ENCODE measurements around the gene PIGH.

The PIGH gene

GRCh38 chr14:67580336-67581171 lies 19.5 kb downstream of the PIGH start:
- no peak for DNase-seq (ENCODE audit: low read depth)
- no peak for TF ChIP-seq CTCF (conservative IDR thresholded peaks at IDR 0.05; ENCODE audit: control insufficient read depth, insufficient read depth, low read depth, low read length)
- no peak overlapping the region for H3K4me3 ChIP-seq (ENCODE audit: control insufficient read depth, low read depth, low read length)

DNA sequence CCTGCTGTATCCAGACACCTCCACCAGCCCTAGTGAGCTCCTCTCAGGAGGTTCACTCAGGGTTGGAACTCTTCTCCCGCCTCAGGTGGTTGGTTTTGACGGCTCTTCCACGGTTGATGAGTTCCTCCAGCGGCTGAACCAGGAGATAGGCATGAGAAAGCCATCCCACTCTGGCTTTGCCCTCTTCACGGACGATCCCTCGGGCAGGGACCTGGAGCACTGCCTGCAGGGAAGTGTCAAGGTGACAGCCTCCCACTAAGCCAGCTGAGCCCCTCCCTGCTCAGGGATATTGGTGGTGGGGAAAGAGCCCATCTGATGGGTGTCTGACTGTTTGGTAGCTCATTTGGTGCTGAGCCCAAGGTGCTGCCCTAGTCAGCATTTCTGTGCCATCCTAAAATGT lies 20.4 kb downstream of the PIGH start:
- no peak for DNase-seq (ENCODE audit: low read depth)
- TF ChIP-seq CTCF (conservative IDR thresholded peaks at IDR 0.05; ENCODE audit: control insufficient read depth, insufficient read depth, low read depth, low read length), result no peak
- no peak overlapping the region for H3K4me3 ChIP-seq (ENCODE audit: control insufficient read depth, low read depth, low read length)

DNA sequence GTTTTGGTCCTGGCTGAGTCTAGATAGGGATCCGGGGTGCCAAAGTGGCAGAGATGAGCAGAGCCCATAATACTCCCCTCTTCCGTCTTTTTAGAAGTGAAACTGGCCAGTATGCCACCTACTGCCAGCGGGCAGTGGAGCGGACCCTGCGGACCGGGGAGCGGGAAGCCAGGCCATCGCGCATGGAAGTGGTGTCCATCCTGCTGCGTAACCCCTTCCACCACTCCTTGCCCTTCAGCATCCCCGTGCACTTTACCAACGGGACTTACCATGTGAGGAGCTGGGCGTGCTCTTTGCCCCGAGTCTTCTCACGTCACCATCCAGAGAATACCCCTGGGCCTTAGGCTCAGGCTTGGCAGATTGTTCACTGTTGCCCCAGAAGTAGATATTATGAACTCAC lies 21.0 kb downstream of the PIGH start:
- no peak overlapping the region for H3K4me3 ChIP-seq (ENCODE audit: control insufficient read depth, low read depth, low read length)
- no peak for TF ChIP-seq CTCF (conservative IDR thresholded peaks at IDR 0.05; ENCODE audit: control insufficient read depth, insufficient read depth, low read depth, low read length)
- no peak for DNase-seq (ENCODE audit: low read depth)

- no peak for DNase-seq (ENCODE audit: low read depth)
- no peak for TF ChIP-seq CTCF (conservative IDR thresholded peaks at IDR 0.05; ENCODE audit: control insufficient read depth, insufficient read depth, low read depth, low read length)
- no peak overlapping the region for H3K4me3 ChIP-seq (ENCODE audit: control insufficient read depth, low read depth, low read length)
Observed at GRCh38 chr14:67577909-67578749, 21.9 kb downstream of the PIGH start.

DNA sequence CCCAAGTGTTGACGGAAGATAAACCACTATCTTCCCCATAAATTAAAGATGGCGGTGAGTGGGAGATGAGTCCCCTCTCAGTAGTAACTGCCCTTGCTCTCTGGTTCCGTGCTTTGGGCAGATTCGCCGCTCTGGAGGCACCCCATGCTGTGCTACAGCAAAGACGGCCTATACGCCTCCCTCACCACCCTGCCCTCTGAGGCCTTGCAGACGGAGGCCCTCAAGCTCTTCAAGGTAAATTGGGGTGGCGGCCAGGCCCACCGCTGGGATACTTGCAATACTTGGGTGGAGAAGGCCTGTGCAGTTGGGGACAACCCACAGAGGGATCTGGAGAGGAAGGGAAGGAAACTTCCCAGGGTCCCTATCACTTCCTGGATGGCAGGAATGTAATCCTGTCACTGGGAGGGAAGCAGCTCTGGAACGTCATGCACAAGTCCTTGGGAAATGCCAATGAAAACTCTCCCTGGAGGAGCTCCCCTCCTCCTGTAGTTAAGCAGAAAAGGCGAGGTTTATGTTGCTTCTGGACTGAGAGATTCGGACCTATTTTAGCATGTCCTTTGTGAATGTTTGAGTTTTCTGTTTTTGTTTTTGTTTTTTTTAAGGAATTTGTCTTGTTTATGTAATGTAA lies 22.8 kb downstream of the PIGH start:
- no peak for TF ChIP-seq CTCF (conservative IDR thresholded peaks at IDR 0.05; ENCODE audit: control insufficient read depth, insufficient read depth, low read depth, low read length)
- H3K4me3 ChIP-seq (ENCODE audit: control insufficient read depth, low read depth, low read length), result no peak overlapping the region
- DNase-seq (ENCODE audit: low read depth), result no peak

GRCh38 chr14:67576216-67576955 lies 23.7 kb downstream of the PIGH start:
- DNase-seq (ENCODE audit: low read depth), result no peak
- H3K4me3 ChIP-seq (ENCODE audit: control insufficient read depth, low read depth, low read length), result no peak overlapping the region
- TF ChIP-seq CTCF (conservative IDR thresholded peaks at IDR 0.05; ENCODE audit: control insufficient read depth, insufficient read depth, low read depth, low read length), result no peak
